Measurements from ENCODE around the gene HLX. TPM values are rescaled to one million over a fixed set of nuclear protein-coding genes. Genes with fewer than 3 reads are reported as not detected.

Gene HLX
- total and polyA plus RNA-seq, 9 of the 15 experiments (the other 6 are each of a cell fraction or from before 2014, with no cell fraction given) = 0.10 to 3.0 (median 1.6) TPM

DNA sequence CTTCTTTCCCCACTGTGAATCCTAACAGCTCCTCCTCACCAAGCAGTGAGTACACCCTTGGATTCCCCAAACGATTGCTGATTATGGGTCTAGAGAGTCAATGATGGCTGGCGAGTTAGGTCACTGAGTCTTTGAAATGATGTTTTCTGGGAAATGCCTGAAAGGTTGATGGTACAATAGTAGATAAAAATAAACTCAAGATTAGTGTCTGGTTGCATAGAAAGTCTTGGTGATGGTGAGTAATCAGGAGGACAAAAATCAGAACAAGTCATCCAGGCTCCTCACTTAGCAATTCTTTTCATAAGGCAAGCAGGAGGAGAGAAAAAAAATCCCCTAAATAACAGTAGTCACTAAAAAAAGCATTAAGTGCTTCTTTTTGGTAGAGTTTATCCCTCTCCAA, 22.6 kb downstream of the HLX start:
- ATAC-seq (no peak), FAIRE-seq (no peak), DNase-seq (ENCODE audit: extremely low read depth in 1 of 4, low spot score in 3 of 4) (no peak)
- Histone ChIP-seq H3K27ac (ENCODE audit: extremely low read depth, low read depth, low read length) (no peak overlapping the region), H3K27me3 (ENCODE audit: control insufficient read depth in 2 of 2, insufficient read depth in 2 of 2, low read length in 2 of 2) (peaks cover 0 to 9% of the 10 kb centered on the region in 2 experiments; a peak in 2 of 5 replicates), H3K4me2 (ENCODE audit: insufficient read depth, low read length) (no peak overlapping the region), H3K9me3 (replicated peaks; ENCODE audit: control insufficient read depth, insufficient read depth, low read depth, low read length) (no peaks in the 10 kb centered on the region), H2AFZ (ENCODE audit: low read depth, low read length) (no peak overlapping the region), H3K9ac (ENCODE audit: insufficient read depth in 1 of 2, low read depth in 2 of 2, low read length in 2 of 2) (no peak overlapping the region), H3K4me1 (replicated peaks in 1 of 2; ENCODE audit: control insufficient read depth in 2 of 2, insufficient read depth in 2 of 2, low read length in 2 of 2) (no peaks in the 10 kb centered on the region), H3K4me3 (no peak overlapping the region), H3K36me3 (ENCODE audit: control insufficient read depth, insufficient read depth, low read length) (no peaks in the 10 kb centered on the region), H3K9me1 (ENCODE audit: control insufficient read depth, insufficient read depth, low read length) (no peaks in the 10 kb centered on the region), H4K20me1 (replicated peaks; ENCODE audit: control insufficient read depth, insufficient read depth, low read length) (no peaks in the 10 kb centered on the region), H3K79me2 (ENCODE audit: control insufficient read depth, insufficient read depth, low read length) (no peaks in the 10 kb centered on the region)
- TF ChIP-seq TAF1 (IDR thresholded peaks at IDR 0.05; ENCODE audit: control insufficient read depth, extremely low read depth, insufficient read depth, low read length, severe bottlenecking) = no peak
- TF ChIP-seq BRD4 (IDR thresholded peaks at IDR 0.05) = no peak
- TF ChIP-seq CCNT2 (IDR thresholded peaks at IDR 0.05; ENCODE audit: borderline replicate concordance, extremely low read depth, insufficient read length, low read depth, low read length) = no peak
- no peak for TF ChIP-seq KDM5B (IDR thresholded peaks at IDR 0.05; ENCODE audit: insufficient replicate concordance, low read depth, low read length)
- no peak for TF ChIP-seq ZNF217 (CRISPR knock-in tag; IDR thresholded peaks at IDR 0.05)
- no peak for TF ChIP-seq CXXC5 (CRISPR knock-in tag; IDR thresholded peaks at IDR 0.05)
- no peak for TF ChIP-seq NFIC (IDR thresholded peaks at IDR 0.05)
- TF ChIP-seq, protein P1, sequence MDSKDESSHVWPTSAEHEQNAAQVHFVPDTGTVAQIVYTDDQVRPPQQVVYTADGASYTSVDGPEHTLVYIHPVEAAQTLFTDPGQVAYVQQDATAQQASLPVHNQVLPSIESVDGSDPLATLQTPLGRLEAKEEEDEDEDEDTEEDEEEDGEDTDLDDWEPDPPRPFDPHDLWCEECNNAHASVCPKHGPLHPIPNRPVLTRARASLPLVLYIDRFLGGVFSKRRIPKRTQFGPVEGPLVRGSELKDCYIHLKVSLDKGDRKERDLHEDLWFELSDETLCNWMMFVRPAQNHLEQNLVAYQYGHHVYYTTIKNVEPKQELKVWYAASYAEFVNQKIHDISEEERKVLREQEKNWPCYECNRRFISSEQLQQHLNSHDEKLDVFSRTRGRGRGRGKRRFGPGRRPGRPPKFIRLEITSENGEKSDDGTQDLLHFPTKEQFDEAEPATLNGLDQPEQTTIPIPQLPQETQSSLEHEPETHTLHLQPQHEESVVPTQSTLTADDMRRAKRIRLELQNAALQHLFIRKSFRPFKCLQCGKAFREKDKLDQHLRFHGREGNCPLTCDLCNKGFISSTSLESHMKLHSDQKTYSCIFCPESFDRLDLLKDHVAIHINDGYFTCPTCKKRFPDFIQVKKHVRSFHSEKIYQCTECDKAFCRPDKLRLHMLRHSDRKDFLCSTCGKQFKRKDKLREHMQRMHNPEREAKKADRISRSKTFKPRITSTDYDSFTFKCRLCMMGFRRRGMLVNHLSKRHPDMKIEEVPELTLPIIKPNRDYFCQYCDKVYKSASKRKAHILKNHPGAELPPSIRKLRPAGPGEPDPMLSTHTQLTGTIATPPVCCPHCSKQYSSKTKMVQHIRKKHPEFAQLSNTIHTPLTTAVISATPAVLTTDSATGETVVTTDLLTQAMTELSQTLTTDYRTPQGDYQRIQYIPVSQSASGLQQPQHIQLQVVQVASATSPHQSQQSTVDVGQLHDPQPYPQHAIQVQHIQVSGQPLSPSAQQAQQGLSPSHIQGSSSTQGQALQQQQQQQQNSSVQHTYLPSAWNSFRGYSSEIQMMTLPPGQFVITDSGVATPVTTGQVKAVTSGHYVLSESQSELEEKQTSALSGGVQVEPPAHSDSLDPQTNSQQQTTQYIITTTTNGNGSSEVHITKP (IDR thresholded peaks at IDR 0.05; ENCODE audit: partially characterized antibody) = no peak
- TF ChIP-seq, protein P2, sequence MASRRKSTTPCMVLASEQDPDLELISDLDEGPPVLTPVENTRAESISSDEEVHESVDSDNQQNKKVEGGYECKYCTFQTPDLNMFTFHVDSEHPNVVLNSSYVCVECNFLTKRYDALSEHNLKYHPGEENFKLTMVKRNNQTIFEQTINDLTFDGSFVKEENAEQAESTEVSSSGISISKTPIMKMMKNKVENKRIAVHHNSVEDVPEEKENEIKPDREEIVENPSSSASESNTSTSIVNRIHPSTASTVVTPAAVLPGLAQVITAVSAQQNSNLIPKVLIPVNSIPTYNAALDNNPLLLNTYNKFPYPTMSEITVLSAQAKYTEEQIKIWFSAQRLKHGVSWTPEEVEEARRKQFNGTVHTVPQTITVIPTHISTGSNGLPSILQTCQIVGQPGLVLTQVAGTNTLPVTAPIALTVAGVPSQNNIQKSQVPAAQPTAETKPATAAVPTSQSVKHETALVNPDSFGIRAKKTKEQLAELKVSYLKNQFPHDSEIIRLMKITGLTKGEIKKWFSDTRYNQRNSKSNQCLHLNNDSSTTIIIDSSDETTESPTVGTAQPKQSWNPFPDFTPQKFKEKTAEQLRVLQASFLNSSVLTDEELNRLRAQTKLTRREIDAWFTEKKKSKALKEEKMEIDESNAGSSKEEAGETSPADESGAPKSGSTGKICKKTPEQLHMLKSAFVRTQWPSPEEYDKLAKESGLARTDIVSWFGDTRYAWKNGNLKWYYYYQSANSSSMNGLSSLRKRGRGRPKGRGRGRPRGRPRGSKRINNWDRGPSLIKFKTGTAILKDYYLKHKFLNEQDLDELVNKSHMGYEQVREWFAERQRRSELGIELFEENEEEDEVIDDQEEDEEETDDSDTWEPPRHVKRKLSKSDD (conservative IDR thresholded peaks at IDR 0.05; ENCODE audit: low read length) = no peak
- TF ChIP-seq ESRRB (CRISPR knock-in tag; IDR thresholded peaks at IDR 0.05; ENCODE audit: borderline replicate concordance) = no peak
- TF ChIP-seq, protein P3, sequence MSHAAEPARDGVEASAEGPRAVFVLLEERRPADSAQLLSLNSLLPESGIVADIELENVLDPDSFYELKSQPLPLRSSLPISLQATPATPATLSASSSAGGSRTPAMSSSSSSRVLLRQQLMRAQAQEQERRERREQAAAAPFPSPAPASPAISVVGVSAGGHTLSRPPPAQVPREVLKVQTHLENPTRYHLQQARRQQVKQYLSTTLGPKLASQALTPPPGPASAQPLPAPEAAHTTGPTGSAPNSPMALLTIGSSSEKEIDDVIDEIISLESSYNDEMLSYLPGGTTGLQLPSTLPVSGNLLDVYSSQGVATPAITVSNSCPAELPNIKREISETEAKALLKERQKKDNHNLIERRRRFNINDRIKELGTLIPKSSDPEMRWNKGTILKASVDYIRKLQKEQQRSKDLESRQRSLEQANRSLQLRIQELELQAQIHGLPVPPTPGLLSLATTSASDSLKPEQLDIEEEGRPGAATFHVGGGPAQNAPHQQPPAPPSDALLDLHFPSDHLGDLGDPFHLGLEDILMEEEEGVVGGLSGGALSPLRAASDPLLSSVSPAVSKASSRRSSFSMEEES (CRISPR knock-in tag; IDR thresholded peaks at IDR 0.05) = no peak
- POLR2A ChIA-PET = no interaction called here
- CTCF ChIA-PET (ENCODE audit: low intra/inter-chr PET ratio) = no interaction called here
- no TSS peak for BruUV-seq (replicated peaks)
- in situ Hi-C loops (cut with MboI) = no loop called here
- WGBS (ENCODE audit: insufficient coverage, low coverage, missing lambda C conversion rate) = 0% methylated on average over 2 of the region's 2 CpGs
- intact Hi-C loops (cut with micrococcal nuclease) = no loop called here

Data from K562 (cell line).